AG10803 (cell line): ENCODE results near the gene MTRFR.
A peak's percentile ranks its signal among the peaks of the same experiment; 100 is the strongest.
"Not testable (repeated sequence)": the region's sequence is repeated elsewhere in the genome, so short reads cannot be mapped to it uniquely, and the experiment has no call there.

ENCODE experiments used
- DNase-seq: peaks from one replicate; pipeline ENCODE4 v3.0.0; 2010; ENCODE audit warnings: low read depth
- H3K4me3 ChIP-seq: 2 replicates; pipeline ENCODE4 v1.5.1; 2011; ENCODE audit warnings: mild to moderate bottlenecking, low read length, control low read depth
- TF ChIP-seq, protein P1 (sequence below): conservative IDR thresholded peaks from 2 replicates; pipeline ENCODE4 v1.5.1; 2011; ENCODE audit warnings: mild to moderate bottlenecking, low read length, control low read depth, inconsistent platforms

MTRFR gene

DNA sequence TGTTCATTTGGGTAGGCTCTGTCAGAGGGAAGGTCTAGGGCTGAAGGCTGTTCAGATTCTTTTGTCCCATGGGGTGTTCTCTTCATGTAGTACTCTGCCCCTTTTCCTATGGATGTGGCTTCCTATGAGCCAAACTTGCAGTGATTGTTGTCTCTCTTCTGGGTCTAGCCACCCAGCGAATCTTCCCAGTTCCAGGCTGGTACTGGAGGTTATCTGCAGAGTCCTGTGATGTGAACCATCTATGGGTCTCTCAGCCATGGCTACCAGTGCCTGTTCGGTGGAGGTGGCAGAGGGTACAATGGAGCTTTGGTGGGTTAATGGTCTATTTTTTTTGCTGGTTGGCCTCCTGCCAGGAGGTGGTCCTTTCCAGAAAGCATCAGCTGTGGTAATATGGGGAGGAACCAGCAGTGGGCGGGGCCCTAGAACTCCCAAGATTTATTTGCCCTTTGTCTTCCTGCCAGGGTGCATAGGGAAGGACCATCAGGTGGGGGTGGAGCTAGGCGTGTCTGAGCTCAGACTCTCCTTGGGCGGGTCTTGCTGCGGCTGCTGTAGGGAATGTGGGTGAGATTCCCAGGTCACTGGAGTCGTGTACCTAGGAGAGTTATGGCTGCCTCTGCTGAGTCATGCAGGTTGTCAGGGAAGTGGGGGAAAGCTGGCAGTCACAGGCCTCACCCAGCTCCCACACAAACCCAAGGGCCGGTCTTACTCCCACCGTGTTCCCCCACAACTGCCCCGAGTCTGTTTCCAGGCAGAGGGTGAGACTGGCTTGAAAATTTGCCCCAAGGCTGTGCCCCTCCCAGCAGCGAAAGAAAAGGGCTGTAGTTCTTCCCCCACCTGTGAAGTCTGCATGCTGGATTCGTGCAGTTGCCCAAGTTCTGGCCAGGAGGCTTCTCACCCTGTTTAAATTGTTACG is 17.5 kb downstream of the MTRFR start:
- no peak overlapping the region for H3K4me3 ChIP-seq
- TF ChIP-seq, protein P1, sequence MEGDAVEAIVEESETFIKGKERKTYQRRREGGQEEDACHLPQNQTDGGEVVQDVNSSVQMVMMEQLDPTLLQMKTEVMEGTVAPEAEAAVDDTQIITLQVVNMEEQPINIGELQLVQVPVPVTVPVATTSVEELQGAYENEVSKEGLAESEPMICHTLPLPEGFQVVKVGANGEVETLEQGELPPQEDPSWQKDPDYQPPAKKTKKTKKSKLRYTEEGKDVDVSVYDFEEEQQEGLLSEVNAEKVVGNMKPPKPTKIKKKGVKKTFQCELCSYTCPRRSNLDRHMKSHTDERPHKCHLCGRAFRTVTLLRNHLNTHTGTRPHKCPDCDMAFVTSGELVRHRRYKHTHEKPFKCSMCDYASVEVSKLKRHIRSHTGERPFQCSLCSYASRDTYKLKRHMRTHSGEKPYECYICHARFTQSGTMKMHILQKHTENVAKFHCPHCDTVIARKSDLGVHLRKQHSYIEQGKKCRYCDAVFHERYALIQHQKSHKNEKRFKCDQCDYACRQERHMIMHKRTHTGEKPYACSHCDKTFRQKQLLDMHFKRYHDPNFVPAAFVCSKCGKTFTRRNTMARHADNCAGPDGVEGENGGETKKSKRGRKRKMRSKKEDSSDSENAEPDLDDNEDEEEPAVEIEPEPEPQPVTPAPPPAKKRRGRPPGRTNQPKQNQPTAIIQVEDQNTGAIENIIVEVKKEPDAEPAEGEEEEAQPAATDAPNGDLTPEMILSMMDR, result no peak
- DNase-seq, result no peak

DNA sequence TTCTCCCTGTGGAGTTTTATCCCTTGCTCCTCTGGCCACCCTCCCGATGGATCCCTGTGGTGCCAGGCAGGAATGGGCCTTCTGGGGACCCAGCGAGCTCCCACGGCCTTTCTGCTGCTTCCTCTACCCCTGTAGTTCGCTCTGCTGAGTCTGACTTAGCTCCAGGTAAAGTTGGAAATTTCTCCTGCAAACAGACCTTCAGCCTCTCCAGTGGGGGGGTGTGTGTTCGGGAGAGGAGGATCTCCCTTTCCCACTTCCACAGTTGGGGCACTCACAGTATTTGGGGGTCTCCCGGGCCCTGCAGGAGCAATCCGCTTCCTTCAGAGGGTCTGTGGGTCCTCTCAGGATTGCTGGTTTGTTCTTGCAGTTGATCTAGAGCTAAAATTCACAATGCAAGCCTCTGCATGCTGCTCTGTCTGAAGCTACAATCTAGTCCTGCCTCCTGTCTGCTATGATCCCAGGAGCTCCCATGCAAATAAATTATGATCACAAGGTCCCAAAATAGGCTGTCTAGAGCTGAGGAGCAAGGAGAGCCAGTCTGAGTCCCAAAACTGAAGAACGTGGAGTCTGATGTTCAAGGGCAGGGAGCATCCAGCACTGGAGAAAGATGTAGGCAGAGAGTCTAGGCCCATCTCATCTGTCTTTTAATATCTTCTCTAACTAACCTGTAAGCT is 18.3 kb downstream of the MTRFR start:
- no peak for DNase-seq
- H3K4me3 ChIP-seq, result no peak overlapping the region
- TF ChIP-seq, protein P1, result no peak

DNA sequence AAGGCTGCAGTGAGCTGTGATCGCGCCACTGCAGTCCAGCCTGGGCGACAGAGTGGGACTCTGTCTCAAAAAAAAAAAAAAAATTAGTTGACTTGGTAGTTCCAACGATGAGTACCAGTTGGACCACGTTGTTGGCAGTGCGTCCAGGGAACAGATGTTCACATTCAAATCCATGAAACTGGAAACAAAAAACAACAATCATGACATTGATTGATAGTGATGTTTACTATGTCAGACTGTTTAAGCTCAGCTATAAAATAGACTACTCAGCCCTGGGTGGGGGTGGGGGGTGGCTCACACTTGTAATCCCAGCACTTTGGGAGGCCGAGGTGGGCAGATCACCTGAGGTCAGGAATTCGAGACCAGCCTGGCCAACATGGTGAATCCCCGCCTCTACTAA is 19.1 kb downstream of the MTRFR start:
- H3K4me3 ChIP-seq, DNase-seq: not testable (repeated sequence)

DNA sequence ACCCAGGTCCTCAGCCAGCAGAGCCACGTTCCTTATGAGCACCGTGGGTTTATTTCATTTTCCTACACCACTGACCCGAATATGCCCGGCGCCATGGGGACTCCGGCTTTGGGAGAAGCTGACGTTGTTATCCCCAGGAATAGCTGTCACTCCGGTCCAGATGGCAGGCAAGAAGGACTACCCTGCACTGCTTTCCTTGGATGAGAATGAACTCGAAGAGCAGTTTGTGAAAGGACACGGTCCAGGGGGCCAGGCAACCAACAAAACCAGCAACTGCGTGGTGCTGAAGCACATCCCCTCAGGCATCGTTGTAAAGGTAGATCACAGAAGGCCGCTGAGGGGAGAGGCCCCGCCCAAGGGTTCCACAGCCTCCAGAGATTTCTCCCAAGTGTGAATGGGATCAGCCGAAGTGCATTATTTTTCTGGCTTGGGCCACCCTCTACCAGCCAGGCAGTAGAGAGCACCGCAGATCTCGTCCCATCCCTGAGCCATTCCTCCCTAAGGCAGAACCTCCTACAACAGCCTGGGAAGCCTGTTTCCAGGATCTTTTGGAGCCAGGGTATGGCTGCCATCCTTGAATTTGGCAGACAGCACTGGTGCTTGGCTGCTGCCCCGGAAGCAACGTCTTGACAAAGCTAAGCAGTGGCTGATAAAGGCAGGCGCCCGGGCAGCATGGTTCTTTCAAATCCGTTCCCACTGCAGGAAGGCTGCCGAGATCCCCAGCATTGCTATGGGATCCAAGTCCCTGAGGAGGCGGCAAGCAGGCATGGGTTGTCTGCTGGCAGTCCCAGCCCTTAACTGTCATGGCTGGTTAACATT is 20.6 kb downstream of the MTRFR start:
- DNase-seq, result peak; percentile 35
- H3K4me3 ChIP-seq, result no peak overlapping the region
- TF ChIP-seq, protein P1, result no peak

DNA sequence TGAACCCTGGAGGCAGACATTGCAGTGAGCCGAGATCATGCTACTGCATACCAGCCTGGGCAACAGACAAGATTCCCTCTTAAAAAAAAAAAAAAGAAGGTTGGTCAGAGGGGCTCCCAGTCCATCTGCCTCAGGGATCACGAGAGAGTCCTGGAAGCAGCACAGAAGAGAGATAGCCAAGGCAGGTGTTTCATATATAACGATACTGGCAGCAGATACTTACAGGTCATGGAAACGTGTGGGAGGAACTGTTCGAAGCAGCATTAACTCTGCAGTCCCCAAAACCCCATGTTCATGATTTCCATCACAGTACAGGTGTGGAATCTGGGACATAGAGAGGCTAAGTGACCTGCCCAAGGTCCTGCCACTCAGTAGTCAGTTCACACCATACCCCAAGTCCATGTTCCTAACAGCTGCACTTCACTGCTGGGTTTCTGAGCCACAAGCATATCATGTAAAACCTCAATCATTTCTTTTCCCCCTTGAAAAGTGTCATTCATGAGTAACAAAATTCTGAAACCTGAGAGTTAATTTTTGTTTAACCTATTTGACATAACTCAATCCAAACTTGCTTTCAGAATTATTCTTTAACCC is 21.7 kb downstream of the MTRFR start:
- TF ChIP-seq, protein P1, result no peak
- no peak overlapping the region for H3K4me3 ChIP-seq
- no peak for DNase-seq

DNA sequence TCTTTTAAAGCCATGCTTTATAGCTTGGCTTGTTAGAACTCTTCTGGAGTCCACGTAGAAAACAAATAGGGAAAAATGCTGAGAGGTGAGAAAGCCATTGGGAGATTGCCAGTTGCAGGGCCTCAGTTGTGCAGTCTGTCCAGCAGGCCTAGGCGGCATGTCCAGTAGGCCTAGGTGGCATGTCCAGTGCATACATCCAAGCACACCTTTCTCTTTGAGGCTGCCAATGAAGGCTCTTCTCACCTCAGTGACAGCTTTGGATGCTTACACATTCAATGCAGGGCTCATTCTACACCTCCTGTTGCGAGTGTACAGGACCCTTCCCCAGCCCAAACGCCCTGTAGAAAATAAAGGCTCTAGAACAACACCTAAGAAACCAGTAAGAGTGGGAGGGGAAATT is 25.4 kb downstream of the MTRFR start:
- H3K4me3 ChIP-seq, result no peak overlapping the region
- DNase-seq, result no peak
- TF ChIP-seq, protein P1, result no peak

DNA sequence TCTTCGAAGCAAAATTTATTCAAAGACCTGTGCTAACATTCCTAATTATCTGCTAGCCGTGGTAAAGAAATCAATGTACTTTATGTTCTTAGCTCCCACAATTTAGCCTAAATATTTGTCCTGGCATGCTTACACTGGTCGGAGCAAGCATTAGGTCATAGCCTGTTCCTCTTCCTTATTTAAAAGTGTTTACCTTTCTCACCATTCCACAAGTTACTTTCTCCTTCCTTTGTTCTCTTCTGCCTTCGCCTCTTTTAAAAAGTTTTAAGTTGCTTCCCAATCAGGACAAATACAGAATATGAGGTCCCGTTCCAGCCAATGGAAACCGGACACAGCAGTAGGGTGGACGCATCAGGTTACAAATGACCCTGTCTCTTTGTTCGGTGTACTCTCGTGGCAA is 26.8 kb downstream of the MTRFR start:
- TF ChIP-seq, protein P1, result no peak
- DNase-seq, result no peak
- no peak overlapping the region for H3K4me3 ChIP-seq
